GM19025 (cell line): ENCODE data around the gene DHRSX.
"Not testable (repeated sequence)": the region's sequence is repeated elsewhere in the genome, so short reads cannot be mapped to it uniquely, and the experiment has no call there.

Source experiments
- ATAC-seq: cut with Tn5 transposase; IDR thresholded peaks from one replicate; pipeline ENCODE4 v1.9.1; 2021; ENCODE audit warnings: mild to moderate bottlenecking, low read depth, moderate library complexity; ENCODE audit not compliant: unreplicated experiment

DHRSX gene

GRCh38 chrX:2283111-2283859, 217.5 kb downstream of the DHRSX start:
- no peak for ATAC-seq

GRCh38 chrX:2282490-2283090, 218.2 kb downstream of the DHRSX start:
- ATAC-seq, result no peak

- ATAC-seq, result no peak
These were observed 228.4 kb downstream of the DHRSX start for GRCh38 chrX:2272337-2272736.

- not testable (repeated sequence) for ATAC-seq
These were observed 229.2 kb downstream of the DHRSX start for GRCh38 chrX:2271595-2271994.

- ATAC-seq, result not testable (repeated sequence)
These were observed 230.0 kb downstream of the DHRSX start for GRCh38 chrX:2270783-2271182.

- ATAC-seq, result no peak
These were observed 232.9 kb downstream of the DHRSX start for GRCh38 chrX:2267890-2268289.

GRCh38 chrX:2266445-2267349, 234.1 kb downstream of the DHRSX start:
- ATAC-seq, result no peak

- ATAC-seq, result not testable (repeated sequence)
These were observed 234.9 kb downstream of the DHRSX start for GRCh38 chrX:2265658-2266444.

- no peak for ATAC-seq
These were observed 236.4 kb downstream of the DHRSX start for GRCh38 chrX:2264179-2265030.

- no peak for ATAC-seq
These were observed 237.6 kb downstream of the DHRSX start for GRCh38 chrX:2263203-2263602.

- ATAC-seq, result no peak
These were observed 238.1 kb downstream of the DHRSX start for GRCh38 chrX:2262668-2263055.

GRCh38 chrX:2261831-2262667, 238.7 kb downstream of the DHRSX start:
- no peak for ATAC-seq

GRCh38 chrX:2252331-2253065, 248.3 kb downstream of the DHRSX start:
- ATAC-seq, result no peak

- no peak for ATAC-seq
These were observed 249.6 kb downstream of the DHRSX start for GRCh38 chrX:2251211-2251610.

GRCh38 chrX:2243913-2244460, 256.8 kb downstream of the DHRSX start:
- no peak for ATAC-seq

GRCh38 chrX:2242980-2243379, 257.8 kb downstream of the DHRSX start:
- ATAC-seq, result no peak

GRCh38 chrX:2242326-2242725, 258.4 kb downstream of the DHRSX start:
- no peak for ATAC-seq

GRCh38 chrX:2241496-2241895, 259.3 kb downstream of the DHRSX start:
- not testable (repeated sequence) for ATAC-seq
